Activated CD8-positive, alpha-beta memory T cell treated with anti-CD3 and anti-CD28 coated beads for 24 hours (primary cell): Measurements from ENCODE around the gene MAP3K10.
A peak's percentile ranks its signal among the peaks of the same experiment; 100 is the strongest.
"Not testable (repeated sequence)": the region's sequence is repeated elsewhere in the genome, so short reads cannot be mapped to it uniquely, and the experiment has no call there.

Experiments
- DNase-seq: peaks from one replicate; pipeline ENCODE4 v3.0.0-alpha.2; 2020

Gene MAP3K10

GRCh38 chr19:40217934-40218890, 27.0 kb downstream of the MAP3K10 start, which contains the start of gene TTC9B:
TTC9B (minus strand) TSS chr19:40218384; CDS start chr19:40218381, 3 bp downstream.
- peak; percentile 75 for DNase-seq

- DNase-seq = not testable (repeated sequence)
These were observed 27.8 kb downstream of the MAP3K10 start for GRCh38 chr19:40219029-40219428.

- DNase-seq = no peak
These were observed 28.6 kb downstream of the MAP3K10 start for GRCh38 chr19:40219721-40220276.

- DNase-seq = no peak
These were observed 29.4 kb downstream of the MAP3K10 start for GRCh38 chr19:40220674-40221073.

- DNase-seq = peak; percentile 86
These were observed 30.8 kb downstream of the MAP3K10 start for GRCh38 chr19:40221858-40222619.

- no peak for DNase-seq
These were observed 32.1 kb downstream of the MAP3K10 start for GRCh38 chr19:40223135-40223822.

GRCh38 chr19:40224342-40225150, 33.3 kb downstream of the MAP3K10 start:
- no peak for DNase-seq

GRCh38 chr19:40225440-40226305, 34.4 kb downstream of the MAP3K10 start:
- no peak for DNase-seq

- DNase-seq = no peak
These were observed 37.1 kb downstream of the MAP3K10 start for GRCh38 chr19:40228346-40228745.

GRCh38 chr19:40228863-40229262, 37.6 kb downstream of the MAP3K10 start:
- no peak for DNase-seq

- DNase-seq = no peak
These were observed 38.3 kb downstream of the MAP3K10 start for GRCh38 chr19:40229484-40229883.

- DNase-seq = no peak
These were observed 38.7 kb downstream of the MAP3K10 start for GRCh38 chr19:40229926-40230417.

GRCh38 chr19:40231057-40231456, 39.8 kb downstream of the MAP3K10 start:
- no peak for DNase-seq

- no peak for DNase-seq
These were observed 40.6 kb downstream of the MAP3K10 start for GRCh38 chr19:40231544-40232424.

- no peak for DNase-seq
These were observed 41.3 kb downstream of the MAP3K10 start for GRCh38 chr19:40232479-40232878.

- DNase-seq = no peak
These were observed 42.0 kb downstream of the MAP3K10 start for GRCh38 chr19:40232949-40233810.

- no peak for DNase-seq
These were observed 42.7 kb downstream of the MAP3K10 start for GRCh38 chr19:40233811-40234389.
